SK-N-SH treated with all-trans-retinoic acid at 6 μM for 48 hours (cell line): Measurements from ENCODE around the gene ABCA12.

Source experiments
- ATAC-seq: fragments of 200-7000 bp; cut with Tn5 transposase; 3 replicates; pipeline ENCODE4 v1.9.1; 2020; ENCODE audit warnings: mild to moderate bottlenecking, moderate library complexity
- ARNTL ChIP-seq: fragments of 450-650 bp; formaldehyde crosslinking; IDR thresholded peaks from 2 replicates; pipeline ENCODE4 v1.5.0; 2020; ENCODE audit warnings: low read depth, mild to moderate bottlenecking, moderate library complexity, borderline replicate concordance
- BACH2 ChIP-seq: fragments of 250-450 bp; sonication (Bioruptor Pico); IDR thresholded peaks from 2 replicates; pipeline ENCODE4 v1.9.0; 2021; ENCODE audit warnings: mild to moderate bottlenecking, borderline replicate concordance
- CREB5 ChIP-seq: fragments of 250-450 bp; sonication (Bioruptor Pico); IDR thresholded peaks from 2 replicates; pipeline ENCODE4 v1.5.1; 2020; ENCODE audit warnings: low read depth, mild to moderate bottlenecking, moderate library complexity
- CSDC2 ChIP-seq: fragments of 250-450 bp; sonication (Bioruptor Pico); IDR thresholded peaks from 2 replicates; pipeline ENCODE4 v1.5.0; 2020; ENCODE audit warnings: mild to moderate bottlenecking, moderate library complexity
- CSRNP3 ChIP-seq: fragments of 250-450 bp; sonication (Bioruptor Pico); IDR thresholded peaks from 2 replicates; pipeline ENCODE4 v1.5.1; 2021; ENCODE audit warnings: mild to moderate bottlenecking, moderate library complexity
- ESRRG ChIP-seq: fragments of 250-450 bp; sonication (Bioruptor Pico); IDR thresholded peaks from 2 replicates; pipeline ENCODE4 v1.6.1; 2021; ENCODE audit warnings: mild to moderate bottlenecking
- GLIS3 ChIP-seq: fragments of 250-450 bp; sonication (Bioruptor Pico); IDR thresholded peaks from 2 replicates; pipeline ENCODE4 v1.5.0; 2020; ENCODE audit warnings: mild to moderate bottlenecking, moderate library complexity
- ISL1 ChIP-seq: fragments of 250-450 bp; sonication (Bioruptor Pico); IDR thresholded peaks from 2 replicates; pipeline ENCODE4 v2.1.2; 2022; ENCODE audit warnings: mild to moderate bottlenecking, moderate library complexity
- OSR1 ChIP-seq: fragments of 250-450 bp; sonication (Bioruptor Pico); IDR thresholded peaks from 2 replicates; pipeline ENCODE4 v1.8.0; 2022; ENCODE audit warnings: moderate library complexity, mild to moderate bottlenecking, inconsistent platforms
- PATZ1 ChIP-seq: fragments of 250-450 bp; sonication (Bioruptor Pico); IDR thresholded peaks from 2 replicates; pipeline ENCODE4 v1.8.0; 2020; ENCODE audit warnings: mild to moderate bottlenecking, moderate library complexity, borderline replicate concordance
- POU6F1 ChIP-seq: fragments of 250-450 bp; sonication (Bioruptor Pico); IDR thresholded peaks from 2 replicates; pipeline ENCODE4 v1.8.0; 2021; ENCODE audit warnings: low read depth, mild to moderate bottlenecking, moderate library complexity, borderline replicate concordance
- PPARA ChIP-seq: fragments of 250-450 bp; sonication (Bioruptor Pico); IDR thresholded peaks from 2 replicates; pipeline ENCODE4 v1.5.0; 2020; ENCODE audit warnings: mild to moderate bottlenecking, borderline replicate concordance
- RARB ChIP-seq: fragments of 250-450 bp; sonication (Bioruptor Pico); IDR thresholded peaks from 2 replicates; pipeline ENCODE4 v1.8.0; 2021; ENCODE audit warnings: mild to moderate bottlenecking, moderate library complexity
- SNAI2 ChIP-seq: fragments of 250-450 bp; sonication (Bioruptor Pico); IDR thresholded peaks from 2 replicates; pipeline ENCODE4 v1.5.0; 2020; ENCODE audit warnings: mild to moderate bottlenecking, moderate library complexity
- TCF4 ChIP-seq: fragments of 250-450 bp; sonication (Bioruptor Pico); IDR thresholded peaks from 2 replicates; pipeline ENCODE4 v1.8.0; 2021; ENCODE audit warnings: mild to moderate bottlenecking, moderate library complexity, borderline replicate concordance
- TOX ChIP-seq: fragments of 250-450 bp; sonication (Bioruptor Pico); IDR thresholded peaks from 2 replicates; pipeline ENCODE4 v1.8.0; 2021; ENCODE audit warnings: mild to moderate bottlenecking, moderate library complexity, borderline replicate concordance
- TSHZ2 ChIP-seq: fragments of 250-450 bp; sonication (Bioruptor Pico); IDR thresholded peaks from 2 replicates; pipeline ENCODE4 v1.5.0; 2020; ENCODE audit warnings: mild to moderate bottlenecking, moderate library complexity
- ZC3H10 ChIP-seq: fragments of 250-450 bp; sonication (Bioruptor Pico); IDR thresholded peaks from 2 replicates; pipeline ENCODE4 v1.5.1; 2021; ENCODE audit warnings: mild to moderate bottlenecking, moderate library complexity
- ZFP3 ChIP-seq: fragments of 250-450 bp; sonication (Bioruptor Pico); IDR thresholded peaks from 2 replicates; pipeline ENCODE4 v1.5.0; 2020; ENCODE audit warnings: mild to moderate bottlenecking, moderate library complexity
- ZFP30 ChIP-seq: fragments of 450-650 bp; formaldehyde crosslinking; IDR thresholded peaks from 2 replicates; pipeline ENCODE4 v1.5.0; 2022; ENCODE audit warnings: mild to moderate bottlenecking, moderate library complexity
- ZNF565 ChIP-seq: fragments of 450-650 bp; formaldehyde crosslinking; conservative IDR thresholded peaks from 2 replicates; pipeline ENCODE4 v1.5.0; 2020; ENCODE audit warnings: low read depth, mild to moderate bottlenecking, moderate library complexity
- ZNF70 ChIP-seq: fragments of 450-650 bp; formaldehyde crosslinking; IDR thresholded peaks from 2 replicates; pipeline ENCODE4 v1.5.0; 2020; ENCODE audit warnings: mild to moderate bottlenecking, moderate library complexity
- ZNF8 ChIP-seq: fragments of 450-650 bp; formaldehyde crosslinking; IDR thresholded peaks from 2 replicates; pipeline ENCODE4 v1.5.0; 2020; ENCODE audit warnings: mild to moderate bottlenecking, moderate library complexity

ABCA12 gene

GRCh38 chr2:214966420-214966819 is 172.0 kb downstream of the ABCA12 start:
- TF ChIP-seq TCF4 (CRISPR knock-in tag) (no peak), ZNF8 (CRISPR knock-in tag) (no peak), PPARA (CRISPR knock-in tag) (no peak), POU6F1 (CRISPR knock-in tag) (no peak), CSDC2 (CRISPR knock-in tag) (no peak), BACH2 (CRISPR knock-in tag) (no peak), ZFP3 (CRISPR knock-in tag) (no peak), TOX (CRISPR knock-in tag) (no peak), OSR1 (CRISPR knock-in tag) (no peak), ZC3H10 (CRISPR knock-in tag) (no peak), ZFP30 (no peak), SNAI2 (CRISPR knock-in tag) (no peak), PATZ1 (no peak), ISL1 (CRISPR knock-in tag) (no peak), GLIS3 (CRISPR knock-in tag) (no peak), CREB5 (CRISPR knock-in tag) (no peak), CSRNP3 (CRISPR knock-in tag) (no peak), ARNTL (CRISPR knock-in tag) (no peak), RARB (no peak)
- ATAC-seq: no peak

GRCh38 chr2:214960677-214961076 is 177.7 kb downstream of the ABCA12 start:
- no peak for TF ChIP-seq ESRRG (CRISPR knock-in tag)
- no peak for ATAC-seq

- ATAC-seq: no peak
- TF ChIP-seq PATZ1 (no peak), TSHZ2 (no peak), ZNF565 (CRISPR knock-in tag) (no peak), BACH2 (CRISPR knock-in tag) (no peak), CSRNP3 (CRISPR knock-in tag) (no peak), PPARA (CRISPR knock-in tag) (no peak), ESRRG (CRISPR knock-in tag) (no peak), CSDC2 (CRISPR knock-in tag) (no peak), RARB (no peak), ZNF70 (CRISPR knock-in tag) (no peak), ZC3H10 (CRISPR knock-in tag) (no peak), ZFP3 (CRISPR knock-in tag) (no peak), POU6F1 (CRISPR knock-in tag) (no peak)
These were observed 191.5 kb downstream of the ABCA12 start for GRCh38 chr2:214946949-214947348.
